Esophagus squamous epithelium (tissue), 5 donors: ENCODE measurements around the gene C1QTNF1. TPM values are rescaled to one million over a fixed set of nuclear protein-coding genes. Genes with fewer than 3 reads are reported as not detected.

Experiments
- DNase-seq: peaks from one replicate; lab custom pipeline; 2025; lab: John Stamatoyannopoulos, UW
- H3K27ac ChIP-seq, 4 donors: fragments of 200-600 bp; sonication (generic); one replicate each; pipeline ENCODE4 v1.5.1; 2016 to 2019; ENCODE audit warnings: mild to moderate bottlenecking in 1 of 4
- H3K27me3 ChIP-seq, 4 donors: fragments of 200-600 bp; sonication (generic); 1 replicate in 3 of 4; 2 replicates in 1 of 4; pipeline versions ENCODE4 v1.5.1 to v1.6.0; 2017 to 2021; ENCODE audit warnings: antibody characterized with exemption in 1 of 4
- H3K36me3 ChIP-seq, 3 donors: fragments of 200-600 bp; sonication (generic); one replicate each; pipeline ENCODE4 v1.5.1; 2016 to 2019
- H3K4me1 ChIP-seq, 3 donors: fragments of 200-600 bp; sonication (generic); one replicate each; pipeline ENCODE4 v1.5.1; 2017 to 2019
- H3K4me3 ChIP-seq, 4 donors: fragments of 200-600 bp; sonication (generic); 1 replicate in 3 of 4; 2 replicates in 1 of 4; pipeline ENCODE4 v1.5.1; 2016 to 2019; ENCODE audit warnings: mild to moderate bottlenecking in 2 of 4, moderate library complexity in 1 of 4
- H3K9me3 ChIP-seq, 3 donors: fragments of 200-600 bp; sonication (generic); one replicate each; pipeline ENCODE4 v1.5.1; 2016 to 2019
- POLR2A ChIP-seq, 4 donors: fragments of 450-650 bp; IDR thresholded peaks; one replicate each; pipeline ENCODE4 v1.6.1; 2017; ENCODE audit warnings: antibody characterized with exemption in 4 of 4, mild to moderate bottlenecking in 4 of 4, moderate library complexity in 3 of 4
- WGBS, 2 donors: methylation state at CpG; one replicate each; pipeline ENCODE4 v1.1.5; 2018; 5-methylcytosine and 5-hydroxymethylcytosine counted together
- intact Hi-C: fragments of 100-400 bp; cut with DNase I; formaldehyde crosslinking; loops from one replicate; pipeline ENCODE4 v1.15.0; 2022
- total RNA-seq, 4 donors: library from RNA; depleted of rRNA; stranded (reverse); fragments of >200 nt; gene quantifications; one replicate each; pipeline ENCODE4 v1.1.0, GENCODE V29; 2016
- TF ChIP-seq, protein P1 (sequence below), 6 experiments: fragments of 450-650 bp in 4 of 6; fragments of 200-600 bp in 2 of 6; sonication (generic) in 2 of 6; IDR thresholded peaks; one replicate each; pipeline ENCODE4 v1.5.1; 2016 to 2019; ENCODE audit warnings: antibody characterized with exemption in 6 of 6, mild to moderate bottlenecking in 4 of 6, moderate library complexity in 4 of 6
- donor health status: DM: yes; HTN: yes; CAD: no.

Gene C1QTNF1
- total RNA-seq, 4 donors from 2014 or later = 2.7 to 20.4 (median 6.8) TPM

DNA sequence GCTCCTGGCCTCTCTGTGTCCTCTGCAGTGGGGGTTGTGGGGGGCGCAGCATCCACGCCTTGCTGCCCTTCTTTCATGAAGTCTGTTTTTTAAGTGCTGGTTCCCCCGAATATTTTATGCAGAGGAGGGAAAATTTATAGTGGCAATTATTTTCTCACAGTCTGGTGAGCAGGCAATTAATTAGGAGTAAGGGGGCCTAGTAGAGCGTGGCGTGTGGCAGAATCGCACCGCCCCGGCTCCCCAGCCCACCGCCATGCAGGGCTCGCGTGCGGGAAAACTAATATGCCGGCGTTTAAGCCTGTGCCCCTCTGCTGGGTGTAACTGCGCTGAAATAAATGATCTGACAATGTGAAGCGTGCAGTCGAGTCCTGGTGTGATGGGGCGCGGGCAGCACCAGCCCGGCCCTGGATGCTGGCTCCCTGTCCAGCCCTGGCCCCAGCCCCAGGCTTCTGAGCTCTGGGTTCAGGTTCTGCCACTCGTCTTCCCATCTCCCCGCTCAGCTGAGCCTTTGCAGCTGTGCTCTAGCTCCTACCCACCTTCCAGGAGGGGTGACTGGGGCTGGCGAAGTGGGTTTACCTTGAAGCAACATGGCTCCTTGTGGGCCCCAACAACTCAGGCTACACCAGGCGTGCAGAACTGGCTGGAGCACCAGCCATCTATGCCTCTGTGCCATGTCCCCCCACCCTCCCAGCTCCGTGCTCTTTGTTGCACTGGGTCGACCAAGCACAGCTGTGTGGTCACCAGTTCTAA lies 64.5 kb downstream of the C1QTNF1 start:
- peaks cover 9 to 26% (median 11%) of the 10 kb centered on the region in 3 donors for H3K4me1 ChIP-seq
- no peak overlapping the region for H3K4me3 ChIP-seq
- H3K36me3 ChIP-seq = peaks cover 0 to 40% (median 5%) of the 10 kb centered on the region in 3 donors
- TF ChIP-seq, protein P1, sequence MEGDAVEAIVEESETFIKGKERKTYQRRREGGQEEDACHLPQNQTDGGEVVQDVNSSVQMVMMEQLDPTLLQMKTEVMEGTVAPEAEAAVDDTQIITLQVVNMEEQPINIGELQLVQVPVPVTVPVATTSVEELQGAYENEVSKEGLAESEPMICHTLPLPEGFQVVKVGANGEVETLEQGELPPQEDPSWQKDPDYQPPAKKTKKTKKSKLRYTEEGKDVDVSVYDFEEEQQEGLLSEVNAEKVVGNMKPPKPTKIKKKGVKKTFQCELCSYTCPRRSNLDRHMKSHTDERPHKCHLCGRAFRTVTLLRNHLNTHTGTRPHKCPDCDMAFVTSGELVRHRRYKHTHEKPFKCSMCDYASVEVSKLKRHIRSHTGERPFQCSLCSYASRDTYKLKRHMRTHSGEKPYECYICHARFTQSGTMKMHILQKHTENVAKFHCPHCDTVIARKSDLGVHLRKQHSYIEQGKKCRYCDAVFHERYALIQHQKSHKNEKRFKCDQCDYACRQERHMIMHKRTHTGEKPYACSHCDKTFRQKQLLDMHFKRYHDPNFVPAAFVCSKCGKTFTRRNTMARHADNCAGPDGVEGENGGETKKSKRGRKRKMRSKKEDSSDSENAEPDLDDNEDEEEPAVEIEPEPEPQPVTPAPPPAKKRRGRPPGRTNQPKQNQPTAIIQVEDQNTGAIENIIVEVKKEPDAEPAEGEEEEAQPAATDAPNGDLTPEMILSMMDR (IDR thresholded peaks at IDR 0.05) = no peak
- no peak for TF ChIP-seq POLR2A (IDR thresholded peaks at IDR 0.05)
- H3K9me3 ChIP-seq = no peaks in the 10 kb centered on the region
- H3K27ac ChIP-seq = no peak overlapping the region
- 90 to 100% methylated on average over 1 to 19 of the region's 26 CpGs for WGBS, 2 donors
- DNase-seq = no peak
- peaks cover 0 to 41% (median 0%) of the 10 kb centered on the region in 4 donors for H3K27me3 ChIP-seq
- intact Hi-C loops = no loop called here

DNA sequence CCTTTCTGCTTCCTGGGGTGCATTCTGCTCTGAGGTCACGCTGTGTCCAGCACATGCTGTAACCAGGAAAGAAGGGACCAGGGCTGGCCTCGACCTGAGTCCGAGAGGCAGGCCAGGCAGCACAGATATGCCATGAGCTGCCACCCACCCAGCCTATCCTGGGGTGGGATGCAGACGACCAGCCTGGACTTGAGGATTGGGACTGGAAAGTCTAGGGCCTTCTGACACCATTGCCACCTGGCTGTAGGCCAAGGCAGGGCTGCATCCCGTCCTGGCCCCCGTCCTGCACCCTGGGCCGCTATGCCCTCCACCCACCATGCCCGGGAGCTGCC lies 65.0 kb downstream of the C1QTNF1 start:
- peaks cover 0 to 34% (median 5%) of the 10 kb centered on the region in 3 donors for H3K36me3 ChIP-seq
- intact Hi-C loops = no loop called here
- H3K27me3 ChIP-seq = peaks cover 0 to 46% (median 0%) of the 10 kb centered on the region in 4 donors
- no peaks in the 10 kb centered on the region for H3K9me3 ChIP-seq
- 45 to 70% methylated on average over 2 to 4 of the region's 8 CpGs for WGBS, 2 donors
- peaks cover 9 to 26% (median 11%) of the 10 kb centered on the region in 3 donors for H3K4me1 ChIP-seq
- TF ChIP-seq, protein P1 (IDR thresholded peaks at IDR 0.05) = no peak
- TF ChIP-seq POLR2A (IDR thresholded peaks at IDR 0.05) = no peak
- no peak overlapping the region for H3K27ac ChIP-seq
- no peak overlapping the region for H3K4me3 ChIP-seq
- no peak for DNase-seq

DNA sequence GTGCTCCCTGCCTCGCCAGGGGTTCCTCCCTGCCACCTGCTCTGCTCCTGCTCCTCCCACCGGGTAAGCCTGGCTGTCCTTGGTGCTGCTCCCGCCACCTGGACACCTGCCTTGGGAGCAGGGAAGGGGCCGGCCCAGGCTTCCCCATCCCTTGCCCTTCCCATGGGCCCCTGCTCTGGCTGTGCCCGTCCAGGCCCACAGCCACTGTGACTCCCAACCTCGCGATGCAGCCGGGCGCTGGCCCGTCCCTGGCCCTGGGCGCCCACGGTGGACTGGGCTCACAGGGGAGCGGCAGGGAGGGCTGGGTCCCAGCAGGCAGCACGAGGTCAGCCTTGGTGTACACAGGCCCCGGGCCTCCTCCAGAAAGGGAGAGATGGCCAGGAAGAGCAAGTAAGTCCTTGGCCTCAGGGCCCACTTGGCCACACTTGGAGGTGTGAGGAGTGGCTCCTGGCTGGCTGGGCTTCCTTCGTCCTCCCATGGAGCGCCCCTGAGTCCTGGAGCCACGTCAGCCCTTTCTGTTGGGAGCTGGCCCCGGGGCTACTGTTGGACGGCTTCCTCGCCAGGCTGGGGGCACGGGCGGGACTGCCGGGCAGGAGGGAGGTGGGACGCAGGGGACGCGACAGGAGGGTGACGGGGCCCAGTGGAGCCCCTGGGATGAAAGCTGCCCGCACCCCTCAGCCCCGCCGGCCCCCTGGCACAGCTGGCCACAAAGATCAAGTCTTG lies 65.9 kb downstream of the C1QTNF1 start:
- Histone ChIP-seq H3K27ac (no peak overlapping the region), H3K4me3 (peak overlapping the region in 1 of 4 donors; percentile 26), H3K27me3 (peaks cover 0 to 56% (median 0%) of the 10 kb centered on the region in 4 donors), H3K4me1 (peaks cover 9 to 26% (median 11%) of the 10 kb centered on the region in 3 donors), H3K36me3 (peaks cover 0 to 25% (median 5%) of the 10 kb centered on the region in 3 donors), H3K9me3 (no peaks in the 10 kb centered on the region)
- intact Hi-C loops = no loop called here
- 79 to 86% methylated on average over 1 to 4 of the region's 31 CpGs for WGBS, 2 donors
- no peak for DNase-seq
- no peak for TF ChIP-seq POLR2A (IDR thresholded peaks at IDR 0.05)
- TF ChIP-seq, protein P1 (IDR thresholded peaks at IDR 0.05) = no peak

DNA sequence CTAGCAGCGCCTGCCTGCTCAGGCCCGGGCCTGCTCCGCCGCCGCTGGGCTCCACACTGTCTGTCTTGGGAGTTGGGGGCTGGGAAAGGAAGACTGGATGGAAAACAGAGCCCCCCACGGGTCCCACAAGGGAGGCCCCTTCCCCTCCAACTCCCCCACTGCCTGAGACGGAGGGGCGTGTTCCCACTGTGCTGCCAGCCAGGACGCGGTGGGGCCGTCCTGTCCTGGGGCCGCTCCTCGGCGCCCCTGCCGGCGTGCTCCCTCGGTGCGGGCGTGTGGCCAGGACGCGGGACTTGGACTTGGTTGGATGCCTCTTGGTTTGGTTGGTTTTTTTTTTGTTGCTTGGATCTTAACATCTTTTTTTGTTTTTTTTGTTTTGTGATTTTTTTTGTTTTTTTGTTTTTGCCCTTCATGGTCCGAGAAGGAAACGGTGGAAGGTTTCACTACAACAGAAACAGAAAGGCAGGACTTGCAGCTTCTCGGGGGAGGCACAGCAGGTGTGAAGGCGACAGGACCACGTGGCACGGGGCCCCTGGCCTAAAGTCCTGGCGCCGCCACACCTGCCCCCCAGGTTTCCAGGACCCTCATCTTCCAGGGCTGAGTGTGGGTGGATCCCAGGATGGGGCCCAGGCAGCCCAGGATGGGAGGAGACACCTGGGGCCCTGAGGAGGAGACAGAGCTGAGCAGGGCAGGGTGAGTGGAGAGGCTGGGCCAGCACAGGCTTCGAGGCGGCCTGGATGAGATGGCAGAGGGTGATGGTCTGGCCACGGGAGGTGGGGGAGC lies 66.7 kb downstream of the C1QTNF1 start:
- Histone ChIP-seq H3K4me3 (peak overlapping the region in 1 of 4 donors; percentile 26), H3K9me3 (no peaks in the 10 kb centered on the region), H3K27me3 (peaks cover 0 to 63% (median 0%) of the 10 kb centered on the region in 4 donors), H3K4me1 (peaks cover 9 to 26% (median 11%) of the 10 kb centered on the region in 3 donors), H3K36me3 (peaks cover 0 to 18% (median 2%) of the 10 kb centered on the region in 3 donors), H3K27ac (no peak overlapping the region)
- intact Hi-C loops = no loop called here
- TF ChIP-seq, protein P1 (IDR thresholded peaks at IDR 0.05) = peak in 2 of 6 experiments; percentile 14 to 24
- TF ChIP-seq POLR2A (IDR thresholded peaks at IDR 0.05) = no peak
- DNase-seq = no peak
- WGBS, 2 donors = 19 to 27% methylated on average over 10 to 23 of the region's 32 CpGs
